ENCODE data around the gene ALDH7A1.

GRCh38 chr5:126594748-126595485 lies at the start of gene ALDH7A1:
- TF ChIP-seq CTCF (IDR thresholded peaks at IDR 0.05) = peak; percentile 43 to 61 (median 55)
- no peak for TF ChIP-seq POLR2A (IDR thresholded peaks at IDR 0.05)
